DMS114 treated with DMSO at 0.1 percent for 48 hours (cell line): ENCODE measurements around the gene ZDHHC17.

Experiments used
- DNase-seq: peaks from one replicate; lab custom pipeline; 2025; ENCODE audit not compliant: unreplicated experiment; lab: John Stamatoyannopoulos, UW

Gene ZDHHC17

DNA sequence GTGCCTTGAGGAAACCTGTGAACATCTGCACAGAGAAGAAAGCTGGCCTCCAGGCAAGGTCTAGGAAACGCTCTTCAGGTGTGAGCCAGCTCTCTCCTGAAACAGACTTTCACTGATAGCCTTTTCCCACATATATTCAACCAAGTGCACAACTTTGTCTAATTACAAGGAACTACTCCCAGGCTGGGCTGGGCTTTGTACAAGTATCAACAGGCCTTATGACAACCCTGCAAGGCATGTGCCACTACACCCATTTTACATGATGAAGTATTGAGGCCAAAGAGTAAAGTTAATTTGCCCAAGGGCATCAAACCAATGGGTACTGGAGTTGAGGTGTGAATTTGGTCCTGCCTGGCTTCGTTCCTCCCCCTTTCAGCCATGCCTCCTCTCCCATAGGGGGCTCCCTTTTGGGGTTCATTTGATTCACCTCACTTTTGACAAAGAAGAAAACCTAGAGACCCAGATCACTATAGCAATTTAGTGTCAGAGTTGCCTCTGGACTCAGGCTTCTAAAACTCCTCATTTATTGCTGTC, 112.8 kb downstream of the ZDHHC17 start:
- DNase-seq = no peak

- DNase-seq = no peak
Observed at GRCh38 chr12:76878099-76878898, 114.4 kb downstream of the ZDHHC17 start.

- DNase-seq = peak; percentile 69
Observed at GRCh38 chr12:76878899-76879709, 115.2 kb downstream of the ZDHHC17 start, which contains the start of gene CSRP2. Gene CSRP2, minus strand, starts transcription at chr12:76879019. Its CDS starts 12,759 bp downstream, at chr12:76866260.

DNA sequence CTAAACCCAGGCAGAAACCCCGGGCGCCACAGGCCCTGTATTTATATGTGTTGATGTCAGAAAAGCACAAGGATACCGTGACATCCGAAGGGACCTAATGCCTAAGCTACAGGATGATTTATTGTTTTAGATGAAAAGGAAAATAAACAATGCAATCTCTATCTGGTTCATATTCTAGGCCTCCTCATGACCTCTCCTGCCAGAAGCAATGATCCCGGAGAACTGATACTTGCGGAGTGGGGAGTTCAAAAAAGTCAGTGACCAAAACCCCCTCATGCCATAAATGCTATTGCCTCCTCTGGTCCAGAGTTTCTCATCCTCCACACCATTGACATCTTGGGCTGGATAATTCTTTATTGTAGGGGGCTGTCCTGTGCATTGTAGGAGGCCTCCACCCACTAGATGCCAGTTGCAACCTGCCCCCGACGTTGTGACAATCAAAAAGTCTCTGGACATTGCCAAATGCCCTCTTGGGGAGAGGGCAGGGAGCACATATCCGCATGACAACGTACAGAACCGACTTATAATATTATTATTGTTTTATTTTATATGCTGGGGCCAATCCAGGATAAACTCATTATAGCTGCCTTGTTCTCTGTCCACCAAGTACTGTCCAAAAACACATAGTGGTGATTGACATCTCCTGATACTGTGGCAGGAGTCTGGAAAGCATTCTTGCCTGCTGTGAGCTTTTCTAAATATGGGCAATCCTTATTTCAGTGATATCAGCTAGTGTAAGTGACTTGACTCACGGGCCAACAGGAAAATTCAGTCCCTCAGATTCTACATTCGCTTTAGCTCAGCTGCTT, 116.0 kb downstream of the ZDHHC17 start:
- DNase-seq = no peak

DNA sequence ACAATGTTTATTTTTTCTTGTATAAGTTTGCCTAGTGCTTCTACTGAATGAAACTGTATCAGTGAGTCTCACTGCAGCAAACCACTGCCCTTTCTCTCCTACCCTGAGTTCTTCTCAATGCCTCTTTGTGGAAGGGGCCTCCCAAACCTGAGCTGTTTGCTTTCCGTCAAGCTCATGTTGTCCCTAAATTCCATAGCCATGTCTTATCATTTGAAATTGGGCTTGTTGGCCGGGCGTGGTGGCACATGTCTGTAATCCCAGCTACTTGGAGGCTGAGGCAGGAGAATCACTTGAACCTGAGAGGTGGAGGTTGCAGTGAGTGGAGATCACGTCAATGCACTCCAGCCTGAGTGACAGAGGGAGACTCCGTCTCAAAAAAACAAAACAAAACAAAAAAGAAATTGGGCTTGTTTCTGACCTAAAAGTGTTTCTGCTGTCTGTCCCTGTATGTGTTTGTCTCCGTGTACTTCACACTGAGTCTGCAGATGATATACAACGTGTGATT, 116.7 kb downstream of the ZDHHC17 start:
- DNase-seq = no peak

- DNase-seq = no peak
Observed at GRCh38 chr12:76881142-76881541, 117.2 kb downstream of the ZDHHC17 start.

DNA sequence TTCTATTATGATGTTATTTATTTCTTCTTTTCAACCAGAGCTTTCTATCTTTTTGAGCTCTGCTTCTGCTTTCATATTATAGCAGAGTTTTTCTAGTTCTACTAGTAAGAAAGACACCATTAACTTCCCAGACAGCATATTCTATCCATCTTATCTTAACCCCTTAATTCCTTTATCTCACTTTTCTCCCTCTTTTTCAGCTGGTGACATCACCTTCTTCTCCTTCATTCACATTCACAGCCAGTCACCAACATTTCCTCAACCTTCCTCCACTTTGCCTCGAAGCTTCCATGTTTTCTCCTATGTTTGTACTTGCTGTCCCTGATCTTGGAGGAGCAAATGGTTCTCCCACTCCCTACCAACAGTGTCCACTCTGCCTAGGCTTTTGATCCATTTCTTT, 118.5 kb downstream of the ZDHHC17 start:
- no peak for DNase-seq

DNA sequence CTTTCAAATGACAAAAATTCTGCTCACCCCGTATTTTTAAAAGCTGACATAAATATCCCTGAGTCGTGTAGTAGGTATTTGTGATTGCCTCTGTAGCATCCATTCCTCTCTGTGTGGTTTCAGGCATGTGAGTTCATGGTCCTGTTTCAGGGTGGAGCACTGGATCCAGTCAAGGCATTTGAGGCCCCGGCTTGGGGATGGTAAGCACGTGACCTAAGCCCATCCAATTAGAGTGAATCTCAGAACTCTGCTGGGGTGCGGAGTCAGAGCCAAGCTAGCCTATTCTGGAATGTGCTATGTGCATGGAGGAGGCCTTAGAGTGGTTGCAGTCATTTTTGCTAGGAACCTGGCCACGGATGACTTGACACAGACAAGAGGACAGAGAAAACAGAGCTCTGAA, 119.2 kb downstream of the ZDHHC17 start:
- DNase-seq = no peak

DNA sequence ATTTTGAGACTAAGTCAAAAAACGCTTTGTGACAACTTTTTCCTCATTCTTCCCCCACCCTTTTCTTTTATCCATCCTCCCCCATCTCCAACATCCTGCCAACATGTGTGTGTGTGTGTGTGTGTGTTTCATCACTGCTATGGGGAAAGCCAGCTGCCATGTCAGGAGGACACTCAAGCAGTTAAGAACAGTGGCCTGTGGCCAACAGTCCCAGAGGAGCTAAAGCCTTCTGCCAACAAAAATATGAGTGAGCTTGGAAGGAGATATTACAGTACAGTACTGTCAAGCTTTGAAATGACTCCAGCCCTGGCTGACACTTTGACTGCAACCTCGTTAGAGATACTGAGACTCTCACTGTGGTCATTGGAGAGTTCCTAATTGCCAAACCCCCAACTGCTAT, 119.9 kb downstream of the ZDHHC17 start:
- DNase-seq = no peak

DNA sequence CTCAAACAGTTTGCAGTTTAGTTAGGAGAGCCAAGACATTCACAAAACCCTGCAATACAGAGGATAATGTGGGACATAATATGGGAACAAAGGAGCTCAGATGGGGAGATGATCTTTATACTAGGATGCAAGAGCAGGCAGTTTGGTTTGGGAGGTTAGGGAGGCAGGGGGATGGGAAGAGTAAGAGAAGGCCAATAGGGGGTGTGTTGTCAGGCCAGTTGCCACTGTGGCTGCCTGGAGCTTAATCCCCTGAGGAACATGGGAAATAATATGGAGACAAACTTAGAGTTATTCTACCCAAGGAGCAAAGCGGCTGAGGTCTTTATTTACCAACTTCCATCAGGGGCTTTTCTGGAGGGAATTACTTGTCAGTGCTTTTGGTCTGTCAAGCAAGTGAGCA, 124.9 kb downstream of the ZDHHC17 start:
- DNase-seq = no peak

GRCh38 chr12:76890151-76891143, 126.5 kb downstream of the ZDHHC17 start:
- DNase-seq = no peak

GRCh38 chr12:76891609-76892008, 127.7 kb downstream of the ZDHHC17 start:
- no peak for DNase-seq

- no peak for DNase-seq
Observed at GRCh38 chr12:76895796-76896195, 131.9 kb downstream of the ZDHHC17 start.

GRCh38 chr12:76896274-76896673, 132.4 kb downstream of the ZDHHC17 start:
- DNase-seq = no peak

GRCh38 chr12:76898442-76898841, 134.5 kb downstream of the ZDHHC17 start:
- no peak for DNase-seq

DNA sequence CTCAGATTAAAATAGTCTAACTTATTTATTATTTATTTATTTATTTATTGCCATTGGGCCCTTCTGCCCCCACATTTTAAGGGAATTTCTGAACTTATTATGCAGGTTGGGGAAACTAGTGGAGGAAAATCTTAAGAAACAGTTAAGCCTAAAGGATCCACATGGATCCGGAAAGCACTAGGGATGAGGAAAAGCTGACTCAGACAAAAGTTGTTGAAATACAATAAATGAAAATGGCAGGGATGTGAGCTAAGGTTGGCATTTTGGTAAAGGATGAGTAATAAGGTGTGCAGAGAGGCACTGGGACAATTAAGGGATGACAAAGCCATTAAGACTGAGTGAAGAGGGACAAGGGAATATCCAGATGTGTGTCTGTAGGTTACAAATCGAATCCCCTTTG, 135.6 kb downstream of the ZDHHC17 start:
- no peak for DNase-seq

DNA sequence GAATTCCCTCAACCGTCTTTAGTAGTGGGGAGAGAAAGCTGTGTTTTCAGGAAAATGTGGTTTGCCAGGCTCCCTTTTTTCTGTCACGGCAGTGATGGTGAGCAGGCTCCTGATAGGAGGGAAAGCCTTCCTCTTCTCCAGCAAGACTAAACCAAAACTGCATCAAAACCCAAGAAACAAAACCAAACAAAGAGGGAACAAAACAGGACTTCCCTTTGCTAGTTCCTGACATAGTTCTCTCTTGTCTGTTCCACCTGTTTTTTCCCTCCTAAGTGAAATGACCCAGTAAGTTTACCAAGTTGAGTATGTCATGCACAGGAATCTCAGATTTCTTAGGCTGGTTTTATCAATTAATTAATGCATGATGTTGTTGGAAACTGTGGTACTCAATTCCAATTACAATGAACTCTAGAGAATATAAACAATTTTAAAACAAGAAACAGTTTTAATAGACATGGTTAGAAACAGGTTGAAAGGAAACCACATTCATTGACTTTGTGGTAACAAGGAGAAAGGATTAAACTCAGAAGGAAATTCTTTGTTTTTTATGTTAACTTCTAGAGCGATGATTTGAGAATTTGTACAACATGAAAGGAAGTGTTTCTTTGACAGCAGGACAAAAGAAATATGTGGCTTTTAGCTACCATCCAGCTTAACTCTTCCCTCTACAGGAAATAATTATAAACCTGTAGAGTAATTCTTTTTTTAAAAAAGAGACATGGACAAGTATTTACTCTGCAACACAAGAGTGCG, 137.9 kb downstream of the ZDHHC17 start:
- DNase-seq = no peak
